ENCODE data around the gene SAA2. TPM values are rescaled to one million over a fixed set of nuclear protein-coding genes. Genes with fewer than 3 reads are reported as not detected.
"Not testable (repeated sequence)": the region's sequence is repeated elsewhere in the genome, so short reads cannot be mapped to it uniquely, and the experiment has no call there.

The SAA2 gene
- total RNA-seq, 1 experiment from 2014 or later = 0.47 TPM

GRCh38 chr11:18253233-18253632 lies 4.8 kb upstream of the SAA2 start:
- no peak for DNase-seq (ENCODE audit: low read depth)

DNA sequence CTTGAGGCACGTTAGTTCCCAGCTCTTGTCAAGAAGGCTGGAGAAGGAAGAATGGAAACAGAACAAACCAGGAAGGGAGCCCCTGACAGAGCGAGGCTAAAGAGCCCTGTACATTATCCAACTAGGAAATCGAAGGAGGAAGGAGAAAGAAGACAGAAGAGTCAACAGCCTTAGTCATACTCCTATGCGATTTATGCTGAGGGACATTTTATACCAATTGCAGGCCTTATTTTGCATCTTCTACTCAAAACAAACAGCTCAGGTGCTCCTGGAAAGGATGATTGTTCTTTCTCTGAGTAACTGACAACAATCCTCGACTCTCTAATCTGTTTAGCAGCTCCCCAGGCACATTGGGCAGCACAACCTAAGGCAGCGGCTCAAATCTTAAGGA lies 1.3 kb downstream of the SAA2 start:
- DNase-seq (ENCODE audit: low read depth) = not testable (repeated sequence)

DNA sequence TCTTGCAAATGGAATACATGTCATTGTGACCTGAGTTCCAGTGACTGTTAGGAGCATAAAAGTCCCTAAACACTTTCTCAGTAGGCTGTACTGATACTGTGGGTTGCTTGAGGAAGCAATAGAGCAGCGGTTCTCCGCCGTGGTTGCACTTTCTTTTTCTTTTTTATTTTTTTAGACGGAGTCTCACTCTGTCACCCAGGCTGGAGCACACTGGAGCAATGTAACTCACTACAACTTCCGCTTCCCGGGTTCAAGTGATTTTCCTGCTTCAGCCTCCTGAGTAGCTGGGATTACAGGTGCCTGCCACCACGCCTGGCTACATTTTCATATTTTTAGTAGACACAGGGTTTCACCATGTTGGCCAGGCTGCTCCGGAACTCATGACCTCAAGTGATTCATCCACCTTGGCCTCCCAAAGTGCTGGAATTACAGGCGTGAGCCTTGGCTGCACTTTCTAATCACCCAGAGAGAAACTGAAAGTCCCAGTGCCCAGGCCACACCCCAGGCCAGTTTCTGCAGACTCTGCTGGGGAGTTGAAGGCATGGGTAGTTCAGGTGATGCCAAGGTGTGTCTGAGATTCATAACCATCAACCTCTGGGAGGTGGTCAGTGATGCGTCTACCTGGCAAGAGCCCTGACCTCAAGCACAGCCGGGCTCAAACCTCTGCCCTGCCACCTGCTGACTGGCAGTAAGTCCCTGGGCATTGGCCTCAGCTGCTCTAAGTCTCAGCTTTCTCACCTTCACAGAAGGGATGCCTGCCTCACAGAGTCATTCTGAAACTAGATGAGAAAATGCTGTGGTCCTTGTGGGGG lies 1.9 kb downstream of the SAA2 start:
- peak; percentile 23 for DNase-seq (ENCODE audit: low read depth)

DNA sequence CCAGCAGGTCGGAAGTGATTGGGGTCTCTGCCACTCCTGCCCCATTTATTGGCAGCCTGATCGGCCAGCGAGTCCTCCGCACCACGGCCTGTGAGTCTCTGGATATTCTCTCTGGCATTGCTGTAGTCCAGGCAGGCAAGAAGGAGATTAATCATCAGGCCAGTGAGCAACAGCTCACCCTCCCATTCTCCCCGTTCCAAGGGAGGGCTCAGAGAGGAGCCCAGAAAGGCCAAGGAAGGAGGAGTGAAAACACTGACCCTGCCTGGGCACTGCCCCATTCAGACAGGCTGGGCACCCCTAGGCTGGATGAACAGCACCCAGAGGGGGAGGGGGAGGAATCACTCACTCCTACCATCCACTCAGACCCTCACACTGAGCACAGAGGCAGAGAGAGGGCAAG lies 3.1 kb downstream of the SAA2 start:
- DNase-seq (ENCODE audit: low read depth) = no peak

- DNase-seq (ENCODE audit: low read depth) = peak; percentile 76
Measured at GRCh38 chr11:18243783-18244362, 4.6 kb downstream of the SAA2 start.

DNA sequence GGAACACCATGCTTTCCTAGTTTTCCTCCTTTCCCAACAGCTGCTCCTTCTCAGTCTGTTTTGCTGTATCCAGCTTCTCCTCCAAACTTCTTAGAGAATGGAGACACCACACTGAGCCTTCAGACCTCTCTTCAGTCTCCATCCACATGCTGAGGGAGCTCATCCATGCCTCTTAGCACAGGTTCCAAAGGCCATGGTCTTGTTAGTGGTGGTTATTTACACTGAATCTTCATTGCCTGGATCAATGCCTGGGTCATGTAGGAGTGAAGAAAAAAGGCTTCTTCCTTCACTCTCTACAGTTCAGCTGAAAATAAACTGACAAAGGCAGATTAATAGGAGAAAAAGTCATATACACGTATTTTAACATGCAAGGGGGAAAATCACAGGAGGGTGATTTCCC lies 8.8 kb downstream of the SAA2 start:
- DNase-seq (ENCODE audit: low read depth) = no peak

DNA sequence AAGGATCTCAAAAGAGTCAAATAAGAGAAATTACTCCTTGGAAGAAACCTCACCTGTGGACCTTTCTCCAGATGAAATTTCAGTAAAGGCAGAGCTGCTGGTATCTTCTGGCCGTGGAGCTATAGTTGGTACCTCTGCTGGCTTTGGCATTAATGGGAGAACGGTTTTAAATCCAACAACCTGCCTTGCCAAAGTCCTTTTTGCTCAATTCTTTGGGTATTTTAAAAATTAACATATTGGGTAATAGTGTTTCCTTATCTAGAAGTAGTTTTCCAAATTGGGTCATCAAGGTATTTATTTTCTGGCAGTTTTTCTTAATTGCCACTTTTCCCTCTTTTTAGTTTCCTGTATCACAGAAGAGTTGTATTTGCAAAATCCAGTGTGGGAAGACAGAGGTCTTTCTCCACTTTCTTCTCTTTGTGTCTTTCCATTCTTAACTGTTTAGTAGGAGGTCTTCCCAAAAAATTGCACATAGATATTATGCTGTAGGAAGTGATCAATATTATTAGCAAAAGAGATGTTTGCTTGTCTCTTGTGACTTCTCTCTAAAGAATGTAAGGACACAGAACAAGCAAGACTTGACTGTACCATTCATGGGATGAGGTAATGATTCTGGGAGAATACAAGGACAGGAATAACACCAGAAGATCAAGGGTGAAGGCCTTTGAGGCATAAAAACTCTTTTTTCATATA lies 11.7 kb downstream of the SAA2 start, which contains the start of gene SAA4:
SAA4 (minus strand) TSS at position 139 of the 693 bp plus-strand sequence. CDS start 876 bp downstream, outside the sequence.
- DNase-seq (ENCODE audit: low read depth) = no peak

GRCh38 chr11:18235394-18236334 lies 12.8 kb downstream of the SAA2 start:
- no peak for DNase-seq (ENCODE audit: low read depth)

DNA sequence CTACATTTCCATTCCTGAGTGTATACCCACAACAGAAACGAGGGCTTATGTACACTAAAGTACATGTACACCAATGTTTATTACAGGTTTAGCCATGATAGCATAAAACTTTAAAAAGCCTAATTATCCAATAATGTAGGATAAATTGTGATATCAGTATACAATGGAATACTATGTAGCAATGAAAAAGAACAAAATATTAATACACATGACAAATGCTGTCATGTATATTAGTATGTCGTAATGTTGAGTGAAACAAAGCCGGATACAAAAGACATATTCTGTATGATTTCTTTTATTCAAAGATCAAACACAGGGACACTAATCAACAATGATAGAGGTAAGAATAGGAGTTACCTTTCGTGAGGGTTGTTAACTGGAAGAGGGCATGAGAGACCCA lies 14.6 kb downstream of the SAA2 start:
- no peak for DNase-seq (ENCODE audit: low read depth)

DNA sequence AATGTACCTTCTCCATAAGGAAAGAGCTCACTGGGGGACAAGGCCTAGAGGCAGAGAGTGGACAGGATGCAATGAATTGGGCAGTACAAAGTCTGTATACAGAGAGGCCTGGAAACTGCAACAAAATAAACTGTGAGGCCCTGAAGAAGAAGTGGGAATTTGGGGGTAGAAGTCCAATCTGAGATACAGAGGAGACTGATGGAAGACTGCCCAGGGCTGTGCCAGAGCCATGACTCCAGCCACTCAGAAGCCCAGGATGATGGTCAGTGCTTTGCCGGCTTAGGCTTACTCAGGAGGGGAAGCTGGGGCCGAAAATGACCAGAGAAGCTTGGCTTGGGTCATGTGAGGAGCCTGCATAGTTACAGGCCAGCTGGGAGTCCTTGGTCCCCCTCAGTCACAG lies 17.6 kb downstream of the SAA2 start:
- DNase-seq (ENCODE audit: low read depth) = no peak

GRCh38 chr11:18229501-18229900 lies 19.0 kb downstream of the SAA2 start:
- DNase-seq (ENCODE audit: low read depth) = no peak

DNA sequence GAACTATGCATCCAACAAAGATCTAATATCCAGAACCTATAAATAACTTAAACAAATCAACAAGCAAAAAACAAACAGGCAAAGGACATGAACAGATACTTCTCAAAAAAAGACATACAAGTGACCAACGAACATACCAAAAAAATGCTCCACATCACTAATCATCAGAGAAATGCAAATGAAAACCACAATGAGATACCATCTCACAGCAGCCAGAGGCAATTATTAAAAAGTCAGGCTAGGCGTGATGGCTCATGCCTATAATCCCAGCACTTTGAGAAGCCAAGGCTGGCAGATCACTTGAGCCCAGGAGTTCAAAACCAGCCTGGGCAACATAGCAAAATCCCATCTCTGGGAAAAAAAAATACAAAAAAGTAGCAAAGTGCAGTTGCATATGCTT lies 22.6 kb downstream of the SAA2 start:
- DNase-seq (ENCODE audit: low read depth) = peak; percentile 65

GRCh38 chr11:18223591-18224387 lies 24.7 kb downstream of the SAA2 start:
- no peak for DNase-seq (ENCODE audit: low read depth)

- DNase-seq (ENCODE audit: low read depth) = no peak
Measured at GRCh38 chr11:18222814-18223421, 25.6 kb downstream of the SAA2 start.

GRCh38 chr11:18221274-18221876 lies 27.1 kb downstream of the SAA2 start:
- no peak for DNase-seq (ENCODE audit: low read depth)

DNA sequence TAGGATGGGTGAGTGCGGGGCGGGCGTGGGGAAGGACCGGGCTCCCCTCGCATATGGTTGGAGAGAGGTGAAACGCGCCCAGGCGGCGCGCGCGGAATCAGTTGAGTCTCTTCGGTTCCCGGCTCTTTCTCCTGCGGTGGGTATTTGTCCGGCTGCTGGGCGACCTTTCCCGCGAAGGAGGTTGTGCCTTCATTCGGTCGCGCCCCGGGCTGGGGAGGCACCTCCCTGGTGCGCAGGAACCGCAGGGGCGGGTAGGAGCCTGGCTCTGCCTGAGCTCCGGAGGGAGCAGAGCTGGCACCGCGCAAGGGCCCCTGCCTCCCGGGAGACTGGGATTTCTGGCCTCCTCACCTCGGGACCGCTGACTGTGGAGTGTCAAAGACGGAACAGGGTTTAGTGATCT lies 39.4 kb downstream of the SAA2 start:
- DNase-seq (ENCODE audit: low read depth) = no peak

DNA sequence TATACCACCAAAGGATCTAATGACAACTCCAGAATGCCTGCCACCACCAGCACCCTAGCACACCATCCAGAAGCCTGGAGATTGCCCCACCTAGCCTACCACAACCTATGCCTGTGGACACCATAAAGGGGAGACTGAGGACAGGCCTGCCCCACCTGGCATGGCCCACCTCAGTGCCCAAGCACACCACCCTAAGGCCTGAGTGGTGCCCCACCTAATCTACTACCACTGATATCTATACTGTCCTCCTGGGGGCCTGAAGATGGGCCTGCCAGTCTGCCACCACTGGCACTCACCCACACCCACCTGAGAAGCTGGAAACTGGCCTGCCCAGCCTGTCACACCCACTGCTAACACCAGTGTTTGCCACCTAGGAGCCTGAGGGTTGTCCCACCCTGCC lies 43.7 kb downstream of the SAA2 start:
- DNase-seq (ENCODE audit: low read depth) = no peak

- no peak for DNase-seq (ENCODE audit: low read depth)
Measured at GRCh38 chr11:18204220-18204619, 44.2 kb downstream of the SAA2 start.

DNA sequence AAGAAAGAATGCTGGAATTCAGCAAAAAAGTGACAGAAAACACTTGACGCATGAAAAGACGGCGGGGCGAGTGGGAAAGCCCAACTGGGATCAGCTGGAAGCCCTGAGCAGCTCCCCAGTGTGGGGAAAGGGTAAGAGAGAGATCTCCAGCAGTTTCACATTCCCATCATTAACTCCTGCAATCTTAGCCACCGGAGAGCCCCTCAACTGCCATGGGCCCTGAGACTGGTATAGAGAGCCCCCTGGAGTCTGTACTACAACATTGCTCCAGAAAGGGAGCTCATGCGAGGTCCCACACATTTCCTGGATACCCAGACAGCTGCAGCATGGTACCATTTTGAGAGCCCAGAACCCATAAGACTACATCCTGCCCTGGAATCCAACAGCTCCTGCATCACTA lies 44.7 kb downstream of the SAA2 start:
- peak; percentile 15 for DNase-seq (ENCODE audit: low read depth)

DNA sequence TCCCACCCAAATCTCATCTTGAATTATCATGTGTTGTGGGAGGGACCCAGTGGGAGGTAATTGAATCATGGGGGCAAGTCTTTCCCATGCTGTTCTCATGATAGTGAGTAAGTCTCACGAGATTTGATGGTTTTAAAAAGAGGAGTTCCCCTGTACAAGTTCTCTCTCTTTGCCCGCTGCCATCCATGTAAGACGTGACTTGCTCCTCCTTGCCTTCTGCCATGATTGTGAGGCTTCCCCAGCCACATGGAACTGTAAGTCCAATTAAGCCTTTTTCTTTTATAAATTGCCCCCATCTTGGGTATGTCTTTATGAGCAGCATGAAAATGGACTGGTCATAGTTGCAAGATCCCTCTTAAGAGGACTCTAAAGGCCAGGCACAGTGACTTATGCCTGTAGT lies 50.7 kb downstream of the SAA2 start:
- not testable (repeated sequence) for DNase-seq (ENCODE audit: low read depth)
